H1 (cell line): Measurements from ENCODE around the gene KCNMB2. TPM values are rescaled to one million over a fixed set of nuclear protein-coding genes. Genes with fewer than 3 reads are reported as not detected.

Source experiments
- CTCF ChIA-PET: fragments of 300-600 bp; sonication (Branson Sonifier 250); formaldehyde crosslinking; loops from one replicate; lab custom pipeline; 2021; ENCODE audit not compliant: partially characterized antibody; lab: Charles Lee
- POLR2A ChIA-PET: fragments of 300-600 bp; sonication (Branson Sonifier 250); formaldehyde crosslinking; loops from one replicate; lab custom pipeline; 2021; ENCODE audit warnings: inconsistent platforms; ENCODE audit not compliant: partially characterized antibody; lab: Charles Lee
- DNase-seq, 2 experiments: peaks; one replicate each; pipeline versions ENCODE4 v3.0.0 to v3.0.0-alpha.2; 2010 to 2022; ENCODE audit warnings: low spot score in 2 of 2, low read depth in 1 of 2, mixed read lengths in 1 of 2
- FAIRE-seq: peaks from 2 replicates; lab custom pipeline; 2011; peaks lifted over from hg19 to GRCh38; lab: Jason Lieb, UNC
- H2AFZ ChIP-seq: 2 replicates; pipeline ENCODE4 v1.8.1; 2012; ENCODE audit warnings: low read length, inconsistent platforms
- H2AK5ac ChIP-seq: 2 replicates; pipeline ENCODE4 v1.6.1; 2013; ENCODE audit warnings: low read depth, low read length
- H2BK120ac ChIP-seq: replicated peaks from 2 replicates; pipeline ENCODE3; 2013; ENCODE audit warnings: low read depth, low read length, inconsistent platforms
- H2BK12ac ChIP-seq: 2 replicates; pipeline ENCODE4 v1.6.1; 2013; ENCODE audit warnings: low read depth, low read length
- H2BK15ac ChIP-seq: 2 replicates; pipeline ENCODE4 v1.6.1; 2013; ENCODE audit warnings: low read length
- H2BK20ac ChIP-seq: 2 replicates; pipeline ENCODE4 v1.6.1; 2013; ENCODE audit warnings: low read length
- H2BK5ac ChIP-seq: 2 replicates; pipeline ENCODE4 v1.6.1; 2013; ENCODE audit warnings: low read depth, low read length
- H3K14ac ChIP-seq: 2 replicates; pipeline ENCODE4 v1.6.1; 2013; ENCODE audit warnings: inconsistent platforms; ENCODE audit not compliant: insufficient read length
- H3K18ac ChIP-seq: 2 replicates; pipeline ENCODE4 v1.6.1; 2013; ENCODE audit warnings: low read length; ENCODE audit errors: extremely low read depth
- H3K23ac ChIP-seq: 2 replicates; pipeline ENCODE4 v1.6.1; 2013; ENCODE audit warnings: inconsistent platforms; ENCODE audit not compliant: insufficient read length
- H3K23me2 ChIP-seq: 2 replicates; pipeline ENCODE4 v1.6.1; 2013; ENCODE audit warnings: low read depth, low read length
- H3K27ac ChIP-seq: 2 replicates; pipeline ENCODE4 v1.6.1; 2011; ENCODE audit warnings: low read depth, low read length, inconsistent platforms
- H3K27me3 ChIP-seq, 4 experiments: replicated peaks in 1 of 4; 1 replicate in 1 of 4; 2 replicates in 3 of 4; pipeline versions ENCODE4 v1.6.1 to v1.8.1; 2011 to 2013; ENCODE audit warnings: low read length in 3 of 4, mild to moderate bottlenecking in 3 of 4, inconsistent platforms in 2 of 4, mixed read lengths in 2 of 4, moderate library complexity in 1 of 4; ENCODE audit not compliant: control insufficient read depth in 3 of 4, insufficient read depth in 3 of 4; ENCODE audit errors: extremely low read depth in 1 of 4
- H3K36me3 ChIP-seq, 4 experiments: 2 replicates each; pipeline versions ENCODE4 v1.6.1 to v1.8.1; 2011 to 2013; ENCODE audit warnings: mild to moderate bottlenecking in 4 of 4, low read length in 3 of 4, moderate library complexity in 2 of 4, control low read depth in 1 of 4, inconsistent platforms in 1 of 4; ENCODE audit not compliant: insufficient read depth in 4 of 4, control insufficient read depth in 2 of 4
- H3K4ac ChIP-seq: replicated peaks from 2 replicates; pipeline ENCODE3; 2013; ENCODE audit warnings: low read length, low read depth, mixed read lengths, inconsistent platforms; ENCODE audit not compliant: insufficient read length
- H3K4me1 ChIP-seq, 4 experiments: replicated peaks in 1 of 4; 1 replicate in 1 of 4; 2 replicates in 3 of 4; pipeline versions ENCODE4 v1.6.1 to v1.8.1; 2011 to 2013; ENCODE audit warnings: low read length in 3 of 4, inconsistent platforms in 2 of 4, mixed read lengths in 1 of 4; ENCODE audit not compliant: insufficient read depth in 4 of 4, control insufficient read depth in 3 of 4
- H3K4me2 ChIP-seq, 2 experiments: 2 replicates each; pipeline versions ENCODE4 v1.6.1 to v1.8.1; 2011 to 2013; ENCODE audit warnings: low read depth in 2 of 2, low read length in 2 of 2, control low read depth in 1 of 2, inconsistent platforms in 1 of 2, mild to moderate bottlenecking in 1 of 2; ENCODE audit not compliant: insufficient read depth in 1 of 2
- H3K4me3 ChIP-seq, 4 experiments: fragments of 200-600, 300-600 bp in 1 of 4; sonication (generic), shearing (Covaris generic), sonication (Bioruptor Twin) in 1 of 4; 2 replicates each; pipeline versions ENCODE4 v1.5.1 to v1.8.1; 2011 to 2016; ENCODE audit warnings: low read length in 4 of 4, low read depth in 3 of 4, control low read depth in 2 of 4, inconsistent platforms in 2 of 4, mild to moderate bottlenecking in 2 of 4, mixed read lengths in 1 of 4, moderate library complexity in 1 of 4; ENCODE audit not compliant: insufficient read depth in 2 of 4; ENCODE audit errors: extremely low read depth in 1 of 4
- H3K56ac ChIP-seq: replicated peaks from 2 replicates; pipeline ENCODE3; 2013; ENCODE audit warnings: low read depth, mild to moderate bottlenecking, mixed read lengths, low read length, inconsistent platforms; ENCODE audit not compliant: insufficient read length
- H3K79me1 ChIP-seq: 2 replicates; pipeline ENCODE4 v1.6.1; 2013; ENCODE audit warnings: low read depth, low read length, control low read depth
- H3K79me2 ChIP-seq, 2 experiments: 2 replicates each; pipeline versions ENCODE4 v1.6.1 to v1.8.1; 2012 to 2013; ENCODE audit warnings: low read length in 2 of 2, mild to moderate bottlenecking in 2 of 2, inconsistent platforms in 1 of 2; ENCODE audit not compliant: insufficient read depth in 2 of 2, control insufficient read depth in 1 of 2
- H3K9ac ChIP-seq, 4 experiments: replicated peaks in 1 of 4; 1 replicate in 1 of 4; 2 replicates in 3 of 4; pipeline versions ENCODE4 v1.6.1 to v1.8.1; 2011 to 2013; ENCODE audit warnings: low read depth in 3 of 4, low read length in 3 of 4, control low read depth in 2 of 4, mild to moderate bottlenecking in 2 of 4, moderate library complexity in 2 of 4, inconsistent platforms in 1 of 4; ENCODE audit errors: extremely low read depth in 1 of 4
- H3K9me3 ChIP-seq, 2 experiments: 2 replicates each; pipeline versions ENCODE4 v1.6.1 to v1.8.1; 2012 to 2013; ENCODE audit warnings: mild to moderate bottlenecking in 2 of 2, moderate library complexity in 2 of 2, control low read depth in 1 of 2, inconsistent platforms in 1 of 2, low read depth in 1 of 2, low read length in 1 of 2, mixed read lengths in 1 of 2; ENCODE audit not compliant: insufficient read depth in 2 of 2
- H4K20me1 ChIP-seq, 2 experiments: replicated peaks in 1 of 2; 2 replicates each; pipeline versions ENCODE3 to v1.8.1; 2011 to 2013; ENCODE audit warnings: inconsistent platforms in 2 of 2, low read length in 2 of 2, mild to moderate bottlenecking in 1 of 2; ENCODE audit not compliant: insufficient read depth in 2 of 2, control insufficient read depth in 1 of 2
- H4K5ac ChIP-seq: 2 replicates; pipeline ENCODE4 v1.6.1; 2013; ENCODE audit warnings: low read length, low read depth, mixed read lengths, inconsistent platforms; ENCODE audit not compliant: insufficient read length
- H4K8ac ChIP-seq: 2 replicates; pipeline ENCODE4 v1.8.0; 2013; ENCODE audit warnings: mild to moderate bottlenecking, moderate library complexity, low read length, inconsistent platforms; ENCODE audit not compliant: insufficient read depth; ENCODE audit errors: extremely low read depth
- H4K91ac ChIP-seq: replicated peaks from 2 replicates; pipeline ENCODE3; 2013; ENCODE audit warnings: low read length, mixed read lengths, inconsistent platforms; ENCODE audit not compliant: insufficient read length
- EP300 ChIP-seq, 2 experiments: IDR thresholded peaks; 1 replicate in 1 of 2; 2 replicates in 1 of 2; pipeline ENCODE4 v1.6.1; 2011 to 2012; ENCODE audit warnings: low read depth in 2 of 2, low read length in 2 of 2, mild to moderate bottlenecking in 2 of 2, borderline replicate concordance in 1 of 2, inconsistent platforms in 1 of 2, moderate library complexity in 1 of 2
- HDAC2 ChIP-seq, 2 experiments: fragments of 300-600 bp in 1 of 2; sonication (generic) in 1 of 2; IDR thresholded peaks; 2 replicates each; pipeline ENCODE4 v1.6.1; 2011 to 2012; ENCODE audit warnings: low read depth in 2 of 2, low read length in 2 of 2, mild to moderate bottlenecking in 2 of 2, moderate library complexity in 2 of 2, borderline replicate concordance in 1 of 2, inconsistent platforms in 1 of 2
- MAFK ChIP-seq: IDR thresholded peaks from 2 replicates; pipeline ENCODE4 v1.6.1; 2012; ENCODE audit warnings: low read depth, mild to moderate bottlenecking, improper control_type of control experiment, low read length
- SIX5 ChIP-seq: IDR thresholded peaks from 2 replicates; pipeline ENCODE4 v1.6.1; 2011; ENCODE audit warnings: mild to moderate bottlenecking, low read depth, low read length
- SP4 ChIP-seq: IDR thresholded peaks from 2 replicates; pipeline ENCODE4 v1.6.1; 2012; ENCODE audit warnings: low read length, inconsistent platforms
- SRF ChIP-seq: IDR thresholded peaks from 2 replicates; pipeline ENCODE4 v1.6.1; 2011; ENCODE audit warnings: mild to moderate bottlenecking, low read depth, low read length, moderate library complexity
- TBP ChIP-seq: IDR thresholded peaks from 2 replicates; pipeline ENCODE4 v1.6.1; 2011; ENCODE audit warnings: low read depth, low read length, improper control_type of control experiment
- WGBS, 2 experiments: shearing (Covaris generic) in 1 of 2; methylation state at CpG; one replicate each; pipeline versions ENCODE4 v1.1.6 to v1.1.7; 2013 to 2015; ENCODE audit warnings: low lambda C conversion rate in 2 of 2, mixed read lengths in 2 of 2, inconsistent platforms in 1 of 2, low coverage in 1 of 2, missing lambda C conversion rate in 1 of 2; ENCODE audit not compliant: insufficient replicate concordance in 2 of 2, insufficient coverage in 1 of 2, insufficient read length in 1 of 2; ENCODE audit errors: extremely low coverage in 1 of 2, missing lambda C conversion rate in 1 of 2; 5-methylcytosine and 5-hydroxymethylcytosine counted together
- polyA plus RNA-seq, 7 experiments: library from polyadenylated mRNA; depleted of rRNA in 3 of 7; stranded (reverse) in 5 of 7; unstranded in 2 of 7; fragments of >200 nt in 5 of 7; fragments of 200-250 nt in 2 of 7; gene quantifications; 1 replicate in 5 of 7; 2 replicates in 1 of 7; 4 replicates in 1 of 7; pipeline versions ENCODE4 v1.2.1 to v1.2.3, GENCODE V29; 2011 to 2013; ENCODE audit warnings: missing spikeins in 2 of 7, mixed read lengths in 2 of 7
- total RNA-seq: library from RNA; stranded (reverse); fragmentation: NEBNext Ultra II Directional; extraction: Animal tissue kit (Norgen Biotek cat#: 25700); gene quantifications from 2 replicates; pipeline ENCODE4 v1.2.1, GENCODE V29; 2021

KCNMB2 gene
- total and polyA plus RNA-seq, 2 of the 8 experiments (the other 6 are each of a cell fraction or from before 2014, with no cell fraction given): not detected

DNA sequence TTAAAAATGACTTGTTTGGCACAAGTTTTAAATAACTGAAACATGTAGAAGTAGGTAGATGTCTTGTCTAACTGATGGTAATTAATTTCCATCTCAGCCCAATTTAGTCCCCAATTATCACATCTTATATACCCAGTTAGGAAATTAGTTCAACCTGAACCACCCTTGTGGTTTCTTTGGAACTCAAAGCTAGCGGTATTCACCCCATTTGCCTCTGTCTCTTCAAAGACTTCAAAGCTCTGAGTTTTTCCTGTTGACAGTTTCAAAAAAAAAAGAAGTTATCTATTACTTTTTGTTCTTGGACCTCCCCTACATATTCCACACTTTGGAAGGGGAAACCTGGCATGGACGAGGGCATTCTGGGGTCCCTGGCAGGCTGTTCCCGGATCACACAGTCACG lies 236.5 kb downstream of the KCNMB2 start:
- Histone ChIP-seq H3K23me2 (no peaks in the 10 kb centered on the region; the same call in 1 of the 2 replicates), H3K27ac (no peak overlapping the region), H3K36me3 (no peaks in the 10 kb centered on the region), H3K79me2 (no peaks in the 10 kb centered on the region), H3K18ac (no peak overlapping the region), H2BK20ac (no peak overlapping the region), H3K9me3 (no peaks in the 10 kb centered on the region), H3K4me2 (no peak overlapping the region), H3K9ac (no peak overlapping the region), H3K14ac (no peak overlapping the region), H4K8ac (no peak overlapping the region), H4K5ac (no peak overlapping the region), H3K23ac (no peak overlapping the region), H3K56ac (no peak overlapping the region), H2BK12ac (no peak overlapping the region), H4K20me1 (no peaks in the 10 kb centered on the region), H3K79me1 (no peaks in the 10 kb centered on the region), H2AFZ (no peak overlapping the region), H3K4ac (no peak overlapping the region), H2BK15ac (no peak overlapping the region), H2AK5ac (no peak overlapping the region), H3K4me3 (no peak overlapping the region), H3K27me3 (no peaks in the 10 kb centered on the region), H2BK120ac (no peak overlapping the region), H3K4me1 (no peaks in the 10 kb centered on the region), H2BK5ac (no peak overlapping the region), H4K91ac (no peak overlapping the region)
- CTCF ChIA-PET: no interaction called here
- WGBS, 2 experiments: 96% methylated on average over 4 of the region's 4 CpGs; no CpG with 5 or more reads in 1 of the 2 experiments
- POLR2A ChIA-PET: no interaction called here
- DNase-seq (no peak), FAIRE-seq (no peak)
- TF ChIP-seq TBP (no peak), EP300 (IDR thresholded peaks at IDR 0.05; ENCODE audit: borderline replicate concordance in 1 of 2, low read depth in 2 of 2, low read length in 2 of 2) (no peak), SIX5 (no peak), HDAC2 (IDR thresholded peaks at IDR 0.05; ENCODE audit: borderline replicate concordance in 1 of 2, low read depth in 2 of 2, low read length in 2 of 2) (no peak), MAFK (no peak), SRF (no peak), SP4 (no peak)
